ENCODE measurements around the gene RELN. TPM values are rescaled to one million over a fixed set of nuclear protein-coding genes. Genes with fewer than 3 reads are reported as not detected.

The RELN gene
- total and polyA plus RNA-seq, 10 of the 15 experiments (the other 5 are each of a cell fraction or from before 2014, with no cell fraction given), result 0.11 to 0.21 TPM; not detected in 8

DNA sequence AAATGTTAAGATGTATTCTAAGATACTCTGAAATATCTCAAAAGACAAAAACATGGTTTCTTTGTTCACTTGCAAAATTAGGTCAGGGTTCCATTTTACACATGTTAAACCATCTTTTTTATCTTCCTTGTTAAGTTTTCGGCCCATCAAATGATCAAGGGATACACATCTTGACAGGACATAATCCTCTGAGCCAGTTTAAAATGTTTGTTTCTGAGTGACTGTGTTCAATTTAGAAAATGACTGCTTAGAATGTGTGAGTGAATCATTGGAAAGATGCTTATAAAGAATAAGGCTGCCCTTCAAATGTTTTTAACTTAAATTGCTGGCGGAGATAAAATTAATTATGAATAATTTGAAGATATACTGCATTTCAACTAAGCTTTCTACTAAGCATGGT is 447.5 kb downstream of the RELN start:
- Histone ChIP-seq H4K20me1 (ENCODE audit: control insufficient read depth, insufficient read depth) (no peaks in the 10 kb centered on the region), H3K4me3 (no peak overlapping the region), H3K36me3 (ENCODE audit: control insufficient read depth in 2 of 2, insufficient read depth in 2 of 2, low read length in 1 of 2) (no peaks in the 10 kb centered on the region), H3K9ac (ENCODE audit: control insufficient read depth, insufficient read depth, low read length) (no peak overlapping the region), H2AFZ (ENCODE audit: control insufficient read depth, low read depth, low read length) (no peak overlapping the region), H3K79me2 (ENCODE audit: control insufficient read depth, insufficient read depth, low read length) (no peaks in the 10 kb centered on the region), H3K4me2 (ENCODE audit: control insufficient read depth, insufficient read depth) (no peak overlapping the region), H3K4me1 (ENCODE audit: control insufficient read depth, insufficient read depth, low read length) (no peaks in the 10 kb centered on the region), H3K9me3 (replicated peaks; ENCODE audit: control insufficient read depth, insufficient read depth, low read length) (no peaks in the 10 kb centered on the region), H3K27ac (ENCODE audit: control insufficient read depth, insufficient read depth) (no peak overlapping the region), H3K27me3 (replicated peaks in 1 of 2; ENCODE audit: control insufficient read depth in 2 of 2, insufficient read depth in 2 of 2, low read length in 1 of 2) (no peaks in the 10 kb centered on the region)
- ChIA-PET RAD21 (ENCODE audit: unreplicated experiment) (no interaction called here), POLR2A (no interaction called here), SMC1A (ENCODE audit: uncharacterized antibody, unreplicated experiment) (no interaction called here), CTCF (no interaction called here)
- ATAC-seq (no peak), DNase-seq (ENCODE audit: low read depth, low spot score) (no peak), FAIRE-seq (no peak)
- intact Hi-C loops (cut with micrococcal nuclease; ENCODE audit: unreplicated experiment), result no loop called here
- in situ Hi-C loops (cut with MboI), result no loop called here
- 40% methylated on average over 2 of the region's 2 CpGs for WGBS (ENCODE audit: insufficient coverage, insufficient replicate concordance, low lambda C conversion rate, missing lambda C conversion rate)
- BruUV-seq (replicated peaks), result no TSS peak
- TF ChIP-seq RFX5 (IDR thresholded peaks at IDR 0.05; ENCODE audit: low read depth, low read length) (no peak), JUNB (IDR thresholded peaks at IDR 0.05) (no peak), NBN (IDR thresholded peaks at IDR 0.05) (no peak), ATF3 (IDR thresholded peaks at IDR 0.05; ENCODE audit: borderline replicate concordance, extremely low read depth, low read depth, low read length) (no peak), E2F4 (IDR thresholded peaks at IDR 0.05; ENCODE audit: low read depth, low read length) (no peak), ATF7 (IDR thresholded peaks at IDR 0.05; ENCODE audit: low read depth) (no peak), FOXM1 (IDR thresholded peaks at IDR 0.05; ENCODE audit: low read depth, low read length) (no peak), ASH2L (IDR thresholded peaks at IDR 0.05; ENCODE audit: borderline replicate concordance, low read depth) (no peak), NR2F1 (conservative IDR thresholded peaks at IDR 0.05) (no peak), MEF2A (IDR thresholded peaks at IDR 0.05; ENCODE audit: insufficient read depth, low read depth, low read length) (no peak)
- TF ChIP-seq, protein P1, sequence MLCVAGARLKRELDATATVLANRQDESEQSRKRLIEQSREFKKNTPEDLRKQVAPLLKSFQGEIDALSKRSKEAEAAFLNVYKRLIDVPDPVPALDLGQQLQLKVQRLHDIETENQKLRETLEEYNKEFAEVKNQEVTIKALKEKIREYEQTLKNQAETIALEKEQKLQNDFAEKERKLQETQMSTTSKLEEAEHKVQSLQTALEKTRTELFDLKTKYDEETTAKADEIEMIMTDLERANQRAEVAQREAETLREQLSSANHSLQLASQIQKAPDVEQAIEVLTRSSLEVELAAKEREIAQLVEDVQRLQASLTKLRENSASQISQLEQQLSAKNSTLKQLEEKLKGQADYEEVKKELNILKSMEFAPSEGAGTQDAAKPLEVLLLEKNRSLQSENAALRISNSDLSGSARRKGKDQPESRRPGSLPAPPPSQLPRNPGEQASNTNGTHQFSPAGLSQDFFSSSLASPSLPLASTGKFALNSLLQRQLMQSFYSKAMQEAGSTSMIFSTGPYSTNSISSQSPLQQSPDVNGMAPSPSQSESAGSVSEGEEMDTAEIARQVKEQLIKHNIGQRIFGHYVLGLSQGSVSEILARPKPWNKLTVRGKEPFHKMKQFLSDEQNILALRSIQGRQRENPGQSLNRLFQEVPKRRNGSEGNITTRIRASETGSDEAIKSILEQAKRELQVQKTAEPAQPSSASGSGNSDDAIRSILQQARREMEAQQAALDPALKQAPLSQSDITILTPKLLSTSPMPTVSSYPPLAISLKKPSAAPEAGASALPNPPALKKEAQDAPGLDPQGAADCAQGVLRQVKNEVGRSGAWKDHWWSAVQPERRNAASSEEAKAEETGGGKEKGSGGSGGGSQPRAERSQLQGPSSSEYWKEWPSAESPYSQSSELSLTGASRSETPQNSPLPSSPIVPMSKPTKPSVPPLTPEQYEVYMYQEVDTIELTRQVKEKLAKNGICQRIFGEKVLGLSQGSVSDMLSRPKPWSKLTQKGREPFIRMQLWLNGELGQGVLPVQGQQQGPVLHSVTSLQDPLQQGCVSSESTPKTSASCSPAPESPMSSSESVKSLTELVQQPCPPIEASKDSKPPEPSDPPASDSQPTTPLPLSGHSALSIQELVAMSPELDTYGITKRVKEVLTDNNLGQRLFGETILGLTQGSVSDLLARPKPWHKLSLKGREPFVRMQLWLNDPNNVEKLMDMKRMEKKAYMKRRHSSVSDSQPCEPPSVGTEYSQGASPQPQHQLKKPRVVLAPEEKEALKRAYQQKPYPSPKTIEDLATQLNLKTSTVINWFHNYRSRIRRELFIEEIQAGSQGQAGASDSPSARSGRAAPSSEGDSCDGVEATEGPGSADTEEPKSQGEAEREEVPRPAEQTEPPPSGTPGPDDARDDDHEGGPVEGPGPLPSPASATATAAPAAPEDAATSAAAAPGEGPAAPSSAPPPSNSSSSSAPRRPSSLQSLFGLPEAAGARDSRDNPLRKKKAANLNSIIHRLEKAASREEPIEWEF (IDR thresholded peaks at IDR 0.05; ENCODE audit: insufficient replicate concordance, low read depth, low read length), result no peak
- TF ChIP-seq, protein P2, sequence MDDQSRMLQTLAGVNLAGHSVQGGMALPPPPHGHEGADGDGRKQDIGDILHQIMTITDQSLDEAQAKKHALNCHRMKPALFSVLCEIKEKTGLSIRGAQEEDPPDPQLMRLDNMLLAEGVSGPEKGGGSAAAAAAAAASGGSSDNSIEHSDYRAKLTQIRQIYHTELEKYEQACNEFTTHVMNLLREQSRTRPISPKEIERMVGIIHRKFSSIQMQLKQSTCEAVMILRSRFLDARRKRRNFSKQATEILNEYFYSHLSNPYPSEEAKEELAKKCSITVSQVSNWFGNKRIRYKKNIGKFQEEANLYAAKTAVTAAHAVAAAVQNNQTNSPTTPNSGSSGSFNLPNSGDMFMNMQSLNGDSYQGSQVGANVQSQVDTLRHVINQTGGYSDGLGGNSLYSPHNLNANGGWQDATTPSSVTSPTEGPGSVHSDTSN (IDR thresholded peaks at IDR 0.05; ENCODE audit: insufficient replicate concordance, low read depth, low read length), result no peak

Data from GM12878 (cell line).